Measurements from ENCODE around the gene C5orf24.

DNA sequence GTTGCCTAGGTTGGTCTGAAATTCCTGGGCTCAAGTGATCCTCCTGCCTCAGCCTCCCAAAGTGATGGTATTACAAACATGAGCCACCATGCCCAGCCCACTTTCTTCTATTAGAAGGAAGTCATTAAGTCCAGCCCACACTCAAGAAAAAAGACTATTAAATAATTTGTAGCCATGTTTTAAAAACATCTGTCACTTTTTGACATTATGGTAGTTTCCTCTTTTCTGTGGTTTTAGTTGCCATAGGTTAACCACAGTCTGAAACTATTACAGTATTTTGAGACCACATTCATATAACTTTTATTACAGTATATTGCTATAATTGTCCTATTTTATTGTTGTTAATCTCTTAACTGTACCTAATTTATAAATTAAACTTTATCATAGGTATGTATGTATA is 31.9 kb upstream of the C5orf24 start:
- TF ChIP-seq RB1 (IDR thresholded peaks at IDR 0.05; ENCODE audit: borderline replicate concordance), result no peak
- TF ChIP-seq, protein P1, sequence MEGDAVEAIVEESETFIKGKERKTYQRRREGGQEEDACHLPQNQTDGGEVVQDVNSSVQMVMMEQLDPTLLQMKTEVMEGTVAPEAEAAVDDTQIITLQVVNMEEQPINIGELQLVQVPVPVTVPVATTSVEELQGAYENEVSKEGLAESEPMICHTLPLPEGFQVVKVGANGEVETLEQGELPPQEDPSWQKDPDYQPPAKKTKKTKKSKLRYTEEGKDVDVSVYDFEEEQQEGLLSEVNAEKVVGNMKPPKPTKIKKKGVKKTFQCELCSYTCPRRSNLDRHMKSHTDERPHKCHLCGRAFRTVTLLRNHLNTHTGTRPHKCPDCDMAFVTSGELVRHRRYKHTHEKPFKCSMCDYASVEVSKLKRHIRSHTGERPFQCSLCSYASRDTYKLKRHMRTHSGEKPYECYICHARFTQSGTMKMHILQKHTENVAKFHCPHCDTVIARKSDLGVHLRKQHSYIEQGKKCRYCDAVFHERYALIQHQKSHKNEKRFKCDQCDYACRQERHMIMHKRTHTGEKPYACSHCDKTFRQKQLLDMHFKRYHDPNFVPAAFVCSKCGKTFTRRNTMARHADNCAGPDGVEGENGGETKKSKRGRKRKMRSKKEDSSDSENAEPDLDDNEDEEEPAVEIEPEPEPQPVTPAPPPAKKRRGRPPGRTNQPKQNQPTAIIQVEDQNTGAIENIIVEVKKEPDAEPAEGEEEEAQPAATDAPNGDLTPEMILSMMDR (IDR thresholded peaks at IDR 0.05 in 2 of 3, conservative IDR thresholded peaks at IDR 0.05 in 1 of 3; ENCODE audit: control insufficient read depth in 2 of 3, extremely low read depth in 1 of 3, insufficient read depth in 1 of 3, low read depth in 3 of 3, low read length in 3 of 3), result no peak
- no peak for TF ChIP-seq TCF12 (IDR thresholded peaks at IDR 0.05; ENCODE audit: low read depth, low read length)
- no peak for TF ChIP-seq TAF1 (IDR thresholded peaks at IDR 0.05; ENCODE audit: borderline replicate concordance, low read depth, low read length)

Data from GM12878 (cell line).